Epithelial cell of proximal tubule (primary cell): ENCODE results near the gene BNIP5. TPM values are rescaled to one million over a fixed set of nuclear protein-coding genes. Genes with fewer than 3 reads are reported as not detected.

Source experiments
- DNase-seq: peaks from one replicate; pipeline ENCODE4 v3.0.0-alpha.2; 2011; ENCODE audit warnings: low read depth
- H3K4me3 ChIP-seq: 2 replicates; pipeline ENCODE4 v1.5.1; 2011; ENCODE audit warnings: low read depth, mild to moderate bottlenecking, low read length
- CTCF ChIP-seq: conservative IDR thresholded peaks from 2 replicates; pipeline ENCODE4 v1.5.1; 2012; ENCODE audit warnings: low read depth, mild to moderate bottlenecking, low read length
- total RNA-seq: library from RNA; depleted of rRNA; stranded (reverse); fragments of >200 nt; gene quantifications from 2 replicates; pipeline ENCODE4 v1.2.3, GENCODE V29; 2015

Gene BNIP5
- total RNA-seq, 1 donor from 2014 or later, result under 0.01 TPM

GRCh38 chr6:36289281-36289878 is 47.3 kb downstream of the BNIP5 start:
- no peak for DNase-seq

GRCh38 chr6:36286858-36287257 is 49.8 kb downstream of the BNIP5 start:
- TF ChIP-seq CTCF, result no peak
- DNase-seq, result no peak

More at GRCh38 chr6:36289281-36289878, 47.3 kb downstream of the BNIP5 start:
- TF ChIP-seq CTCF, result no peak
- no peak overlapping the region for H3K4me3 ChIP-seq

GRCh38 chr6:36285797-36286196 is 50.9 kb downstream of the BNIP5 start:
- H3K4me3 ChIP-seq, result no peak overlapping the region
- no peak for DNase-seq
- TF ChIP-seq CTCF, result no peak

More at GRCh38 chr6:36286858-36287257, 49.8 kb downstream of the BNIP5 start:
- H3K4me3 ChIP-seq, result no peak overlapping the region

- DNase-seq, result no peak
- TF ChIP-seq CTCF, result no peak
- H3K4me3 ChIP-seq, result no peak overlapping the region
Observed at GRCh38 chr6:36285187-36285671, 51.5 kb downstream of the BNIP5 start.

GRCh38 chr6:36284359-36284758 is 52.3 kb downstream of the BNIP5 start:
- H3K4me3 ChIP-seq, result no peak overlapping the region
- DNase-seq, result no peak
- no peak for TF ChIP-seq CTCF

- TF ChIP-seq CTCF, result no peak
- DNase-seq, result no peak
- H3K4me3 ChIP-seq, result no peak overlapping the region
Observed at GRCh38 chr6:36283608-36284007, 53.1 kb downstream of the BNIP5 start.

- TF ChIP-seq CTCF, result no peak
- no peak overlapping the region for H3K4me3 ChIP-seq
- DNase-seq, result no peak
Observed at GRCh38 chr6:36280983-36281382, 55.7 kb downstream of the BNIP5 start.
